IgD-negative memory B cell (primary cell): ENCODE data around the gene LRP2. TPM values are rescaled to one million over a fixed set of nuclear protein-coding genes. Genes with fewer than 3 reads are reported as not detected.
A peak's percentile ranks its signal among the peaks of the same experiment; 100 is the strongest.

Experiments
- H3K27ac Mint-ChIP-seq, 3 donors: one replicate each; pipeline ENCODE4 v1.8.0; 2020 to 2022; ENCODE audit warnings: mild to moderate bottlenecking in 3 of 3, mixed read lengths in 3 of 3, moderate library complexity in 1 of 3
- H3K27me3 Mint-ChIP-seq: one replicate; pipeline ENCODE4 v1.8.0; 2021; ENCODE audit warnings: mixed read lengths
- H3K36me3 Mint-ChIP-seq: one replicate; pipeline ENCODE4 v1.8.0; 2020; ENCODE audit warnings: mild to moderate bottlenecking, mixed read lengths
- H3K4me1 Mint-ChIP-seq, 3 donors: one replicate each; pipeline ENCODE4 v1.8.0; 2020 to 2022; ENCODE audit warnings: mixed read lengths in 3 of 3, mild to moderate bottlenecking in 1 of 3
- H3K4me3 Mint-ChIP-seq, 4 donors: one replicate each; pipeline ENCODE4 v1.8.0; 2020 to 2022; ENCODE audit warnings: mild to moderate bottlenecking in 4 of 4, mixed read lengths in 4 of 4, moderate library complexity in 3 of 4
- H3K9me3 Mint-ChIP-seq, 3 donors: one replicate each; pipeline ENCODE4 v1.8.0; 2020 to 2021; ENCODE audit warnings: mixed read lengths in 3 of 3, mild to moderate bottlenecking in 1 of 3
- polyA plus RNA-seq: library from polyadenylated mRNA; unstranded; fragments of 300-500 nt; fragmentation: Illumina TruSeq; gene quantifications from one replicate; pipeline ENCODE4 v1.2.3, GENCODE V29; 2021

Gene LRP2
- polyA plus RNA-seq, 1 donor from 2014 or later = not detected

DNA sequence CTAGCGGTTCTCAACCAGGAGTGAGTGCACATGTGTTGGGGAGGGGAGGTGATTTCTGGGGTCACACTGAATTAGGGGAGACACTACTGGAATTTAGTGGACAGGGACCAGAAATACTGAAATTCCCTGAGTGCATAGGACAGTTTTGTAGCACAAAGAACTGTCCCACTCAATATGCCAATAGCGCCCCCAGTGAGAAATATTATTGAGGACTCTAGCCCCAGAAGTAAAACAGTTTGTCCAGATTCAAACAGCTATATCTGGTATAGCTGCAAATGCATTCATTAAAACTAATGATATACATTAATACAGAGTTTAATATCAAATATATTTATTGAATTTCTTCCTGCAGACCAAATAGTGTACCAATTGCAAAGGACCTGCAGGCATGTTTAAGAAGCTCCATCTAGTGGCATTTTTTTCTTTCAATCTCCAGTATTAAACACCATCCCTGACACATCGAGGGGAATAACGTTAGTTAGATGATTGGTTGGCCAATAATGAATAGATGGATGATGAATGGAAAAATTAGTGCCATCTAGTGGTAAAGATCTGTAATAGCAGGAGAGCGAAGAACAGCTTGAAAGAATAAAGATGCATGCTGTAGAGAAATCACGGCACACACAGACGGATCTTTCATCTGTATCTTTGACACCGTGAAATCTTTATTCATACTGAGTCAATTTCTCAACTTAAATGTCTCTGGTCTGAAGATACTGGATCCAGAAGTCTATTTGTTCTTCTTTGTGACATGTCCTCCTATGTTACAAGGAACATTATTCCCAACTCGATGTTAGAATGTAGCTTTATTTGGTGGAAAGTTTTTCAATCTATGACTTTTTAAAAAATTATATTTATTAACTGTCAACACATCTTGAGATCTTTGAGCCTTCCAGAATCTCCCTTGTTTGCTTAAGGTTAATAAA is 230.5 kb downstream of the LRP2 start:
- Mint-ChIP-seq H3K36me3 (no peaks in the 10 kb centered on the region), H3K27me3 (no peaks in the 10 kb centered on the region), H3K9me3 (no peaks in the 10 kb centered on the region), H3K4me1 (peaks cover 0 to 2% (median 0%) of the 10 kb centered on the region in 3 donors), H3K4me3 (no peak overlapping the region), H3K27ac (no peak overlapping the region)

DNA sequence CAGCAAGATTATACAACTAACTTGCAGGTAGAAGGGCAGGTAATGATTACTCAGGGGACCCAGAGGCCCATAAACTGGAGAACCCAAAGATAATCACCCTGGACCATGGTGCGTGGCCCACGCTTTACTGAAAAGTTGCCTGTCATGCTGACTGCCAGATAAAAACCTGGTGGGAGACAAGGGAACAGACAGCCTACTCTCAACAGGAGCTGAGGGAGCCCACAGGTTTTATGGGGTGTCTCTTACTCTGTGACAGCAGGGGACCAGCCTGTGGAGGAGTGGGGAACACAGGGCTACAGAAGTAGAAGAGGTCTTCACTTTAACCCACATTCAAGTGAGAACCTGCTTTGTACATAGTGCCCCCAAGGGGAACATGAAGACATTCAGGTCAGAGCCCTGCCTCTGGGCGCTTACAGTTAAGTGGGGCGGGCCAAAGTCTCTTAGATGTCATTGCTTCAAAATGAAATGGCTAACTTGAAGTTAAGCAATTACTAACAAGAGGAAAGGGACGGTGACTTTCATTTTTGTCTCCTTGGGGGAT is 232.6 kb downstream of the LRP2 start:
- H3K4me3 Mint-ChIP-seq = no peak overlapping the region
- no peaks in the 10 kb centered on the region for H3K9me3 Mint-ChIP-seq
- H3K4me1 Mint-ChIP-seq = peaks cover 0 to 2% (median 0%) of the 10 kb centered on the region in 3 donors
- no peaks in the 10 kb centered on the region for H3K36me3 Mint-ChIP-seq
- no peaks in the 10 kb centered on the region for H3K27me3 Mint-ChIP-seq
- H3K27ac Mint-ChIP-seq = no peak overlapping the region

DNA sequence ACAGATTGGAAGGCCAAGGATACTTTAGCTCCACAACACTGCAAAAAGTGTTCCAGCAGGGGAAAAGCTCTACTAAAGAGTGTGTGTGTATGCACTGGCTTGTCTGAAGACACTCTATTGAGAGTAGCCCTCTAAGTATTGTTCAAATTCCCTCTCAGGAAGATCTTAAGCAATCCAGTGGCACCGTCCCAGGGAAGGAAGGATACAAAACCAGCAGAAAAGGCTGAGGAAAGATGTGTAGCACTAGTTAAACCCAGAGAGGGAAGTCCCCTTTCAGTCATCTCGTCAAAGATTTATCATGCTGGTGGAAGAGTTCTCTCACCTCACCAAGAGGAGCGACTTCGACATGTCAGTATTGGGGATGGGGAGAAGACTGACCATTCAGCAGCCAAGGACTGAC is 242.5 kb downstream of the LRP2 start:
- Mint-ChIP-seq H3K4me1 (no peaks in the 10 kb centered on the region), H3K27ac (no peak overlapping the region), H3K27me3 (peaks cover 13% of the 10 kb centered on the region), H3K9me3 (peaks cover 0 to 3% (median 0%) of the 10 kb centered on the region in 3 donors), H3K4me3 (no peak overlapping the region), H3K36me3 (no peaks in the 10 kb centered on the region)

DNA sequence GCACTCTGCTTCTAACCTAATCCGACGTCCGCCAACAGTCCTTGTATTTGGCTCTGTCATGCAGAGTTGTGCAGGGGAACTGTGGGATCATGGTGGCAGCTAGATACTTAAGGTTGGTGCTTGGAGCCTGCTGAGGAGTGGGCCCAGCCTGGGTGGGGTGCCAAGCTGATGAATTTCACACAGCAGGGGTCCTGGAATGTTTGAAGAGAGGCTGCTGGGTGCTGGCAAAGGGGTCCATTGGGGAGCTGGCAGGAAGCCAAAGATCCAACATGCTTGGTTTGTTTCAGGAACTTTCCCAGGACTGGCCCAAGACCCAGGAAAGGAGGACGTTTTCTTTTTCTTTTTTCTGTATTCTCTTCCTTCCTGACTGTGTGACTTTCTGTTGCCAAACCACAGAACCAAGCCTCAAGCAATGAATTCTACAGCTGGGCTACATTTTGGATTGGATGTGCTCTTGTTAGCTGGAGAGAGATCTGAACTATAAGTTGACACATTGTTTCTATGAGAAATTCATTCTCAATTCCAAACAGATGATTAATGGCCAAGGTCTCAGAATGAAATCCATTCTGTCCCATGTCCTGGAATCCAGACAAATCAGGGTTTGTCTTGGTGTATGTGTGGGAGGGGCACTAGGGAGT is 243.1 kb downstream of the LRP2 start:
- Mint-ChIP-seq H3K4me1 (no peaks in the 10 kb centered on the region), H3K27me3 (peaks cover 10% of the 10 kb centered on the region), H3K27ac (no peak overlapping the region), H3K9me3 (peaks cover 0 to 3% (median 0%) of the 10 kb centered on the region in 3 donors), H3K36me3 (no peaks in the 10 kb centered on the region), H3K4me3 (no peak overlapping the region)

DNA sequence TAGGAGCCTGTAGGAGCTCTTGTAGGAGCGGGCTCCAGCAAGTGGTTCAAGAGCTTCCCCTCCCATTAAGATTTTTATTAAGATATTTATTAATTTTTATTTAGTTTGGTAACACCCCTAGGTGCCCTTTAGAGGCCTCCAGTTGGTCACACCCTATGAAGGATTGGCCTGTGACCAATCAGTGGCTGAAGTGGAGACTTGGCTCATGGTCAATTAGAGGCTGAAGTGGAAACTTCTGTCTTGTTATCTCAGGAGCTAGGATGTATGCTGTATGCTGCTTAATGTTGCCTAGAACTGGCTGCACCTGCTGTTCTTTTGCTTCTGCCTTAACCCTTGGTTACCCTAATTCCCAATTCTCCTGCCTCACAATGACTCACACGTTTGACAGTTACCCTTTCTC is 244.3 kb downstream of the LRP2 start:
- Mint-ChIP-seq H3K4me1 (no peaks in the 10 kb centered on the region), H3K36me3 (no peaks in the 10 kb centered on the region), H3K4me3 (no peak overlapping the region), H3K27me3 (peaks cover 9% of the 10 kb centered on the region), H3K27ac (no peak overlapping the region), H3K9me3 (peaks cover 0 to 3% (median 0%) of the 10 kb centered on the region in 3 donors)

DNA sequence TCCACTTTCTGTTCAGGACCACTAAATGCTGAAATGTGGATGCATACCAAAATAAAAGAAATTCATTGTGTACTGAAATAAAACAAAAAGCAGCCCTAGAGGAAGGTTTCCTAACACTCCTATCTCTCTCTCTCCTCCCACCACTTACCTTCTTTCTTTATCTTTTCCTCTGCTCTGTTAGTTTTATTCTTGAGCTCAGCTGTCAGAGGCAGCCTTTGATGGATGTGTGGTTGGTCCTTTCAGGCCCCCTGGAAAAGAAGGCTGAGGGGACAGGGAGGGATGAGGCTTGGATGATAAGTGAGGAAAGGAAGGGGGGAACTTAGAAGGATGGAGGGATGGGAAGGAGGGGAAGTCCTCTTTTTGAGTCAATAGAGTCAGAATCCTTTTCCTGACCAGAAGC is 245.3 kb downstream of the LRP2 start:
- Mint-ChIP-seq H3K27me3 (peaks cover 5% of the 10 kb centered on the region), H3K4me1 (no peaks in the 10 kb centered on the region), H3K4me3 (no peak overlapping the region), H3K9me3 (peaks cover 0 to 3% (median 0%) of the 10 kb centered on the region in 3 donors), H3K27ac (no peak overlapping the region), H3K36me3 (no peaks in the 10 kb centered on the region)

DNA sequence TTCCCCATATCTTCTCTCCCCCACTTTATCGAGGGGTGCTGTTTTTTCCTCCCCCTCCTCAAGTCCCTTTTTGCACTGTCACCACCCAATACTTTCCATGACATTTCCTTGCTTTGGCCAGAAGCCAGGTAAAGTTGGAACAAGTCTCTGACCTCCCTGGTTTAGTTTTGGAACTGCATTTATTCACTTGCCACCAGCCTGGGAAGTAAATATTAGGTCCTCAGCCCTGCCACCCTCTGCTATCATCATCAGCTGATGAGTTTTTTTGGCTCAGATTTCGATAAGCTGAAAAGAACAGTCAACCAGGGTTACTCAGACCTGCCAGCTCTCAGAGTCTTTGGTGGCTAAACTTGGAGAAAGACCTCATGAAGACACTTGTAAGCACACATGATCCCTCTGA is 246.0 kb downstream of the LRP2 start:
- H3K36me3 Mint-ChIP-seq = no peaks in the 10 kb centered on the region
- no peaks in the 10 kb centered on the region for H3K4me1 Mint-ChIP-seq
- no peak overlapping the region for H3K4me3 Mint-ChIP-seq
- H3K9me3 Mint-ChIP-seq = no peaks in the 10 kb centered on the region
- H3K27ac Mint-ChIP-seq = no peak overlapping the region
- peaks cover 5% of the 10 kb centered on the region for H3K27me3 Mint-ChIP-seq

DNA sequence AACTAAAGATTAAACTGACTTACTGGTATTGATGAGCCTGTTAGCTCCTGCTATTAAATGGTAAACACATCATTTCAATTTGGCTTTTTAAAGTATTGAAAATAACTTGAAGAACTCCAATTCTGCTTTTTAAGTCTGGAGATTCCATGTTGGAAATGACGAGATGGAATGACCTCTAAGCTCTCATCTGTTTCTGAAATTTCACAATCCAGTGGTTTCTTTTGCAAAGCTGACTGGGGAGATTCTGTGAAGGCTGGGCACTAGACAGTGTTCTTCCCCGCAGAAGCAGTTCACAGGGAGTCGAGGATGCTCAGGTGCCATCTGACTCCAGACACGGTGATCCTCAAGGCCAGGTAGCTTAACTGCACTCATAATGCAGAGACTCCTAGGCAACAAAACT is 248.3 kb downstream of the LRP2 start:
- Mint-ChIP-seq H3K4me1 (peaks cover 0 to 5% (median 4%) of the 10 kb centered on the region in 3 donors), H3K27me3 (peaks cover 2% of the 10 kb centered on the region), H3K27ac (no peak overlapping the region), H3K9me3 (no peaks in the 10 kb centered on the region), H3K36me3 (no peaks in the 10 kb centered on the region), H3K4me3 (no peak overlapping the region)

DNA sequence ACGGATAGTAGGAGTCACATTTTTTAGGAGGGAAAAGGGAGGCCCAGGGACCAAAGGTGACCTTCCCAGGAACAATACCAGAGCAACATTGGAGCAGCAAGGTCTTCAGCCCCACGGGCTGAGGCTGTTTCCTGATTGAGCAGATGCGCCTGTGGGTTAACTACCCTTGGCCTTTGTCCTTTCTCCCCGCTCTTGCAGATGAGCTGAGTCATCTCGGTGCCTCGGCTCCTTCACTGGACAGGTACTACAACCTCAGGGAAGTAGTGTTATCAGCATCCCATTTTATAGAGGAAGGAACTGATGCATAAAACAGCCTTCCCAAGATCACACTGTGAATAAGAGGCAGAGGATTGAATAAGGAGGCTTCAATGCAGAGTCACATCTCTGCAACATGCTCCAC is 249.5 kb downstream of the LRP2 start:
- Mint-ChIP-seq H3K4me3 (no peak overlapping the region), H3K4me1 (peaks cover 3 to 9% (median 4%) of the 10 kb centered on the region in 3 donors), H3K36me3 (no peaks in the 10 kb centered on the region), H3K27me3 (peaks cover 2% of the 10 kb centered on the region), H3K9me3 (no peaks in the 10 kb centered on the region), H3K27ac (no peak overlapping the region)

DNA sequence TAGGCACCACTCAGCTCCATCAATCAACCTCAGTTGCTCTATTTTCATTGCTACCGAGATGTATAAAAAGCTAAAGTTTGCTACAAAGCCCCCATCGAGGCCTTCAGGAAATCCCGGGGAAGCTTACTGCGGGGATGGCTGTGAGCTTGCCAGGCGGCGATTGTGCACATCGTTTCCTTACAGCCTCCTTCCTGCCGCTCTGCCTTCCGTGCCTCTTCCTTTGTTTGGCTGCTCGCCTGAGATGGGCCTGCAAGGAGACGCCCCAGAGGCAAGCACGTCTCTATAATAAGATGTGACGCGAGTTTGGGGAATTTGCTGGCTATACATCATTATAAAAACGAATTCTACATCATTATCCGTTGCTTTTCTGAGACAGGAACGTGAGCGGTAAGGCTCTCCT is 251.4 kb downstream of the LRP2 start:
- Mint-ChIP-seq H3K27ac (peak overlapping the region in 1 of 3 donors; percentile 51), H3K4me3 (no peak overlapping the region), H3K4me1 (peaks cover 10 to 19% (median 12%) of the 10 kb centered on the region in 3 donors), H3K9me3 (no peaks in the 10 kb centered on the region), H3K27me3 (peaks cover 2% of the 10 kb centered on the region), H3K36me3 (no peaks in the 10 kb centered on the region)

DNA sequence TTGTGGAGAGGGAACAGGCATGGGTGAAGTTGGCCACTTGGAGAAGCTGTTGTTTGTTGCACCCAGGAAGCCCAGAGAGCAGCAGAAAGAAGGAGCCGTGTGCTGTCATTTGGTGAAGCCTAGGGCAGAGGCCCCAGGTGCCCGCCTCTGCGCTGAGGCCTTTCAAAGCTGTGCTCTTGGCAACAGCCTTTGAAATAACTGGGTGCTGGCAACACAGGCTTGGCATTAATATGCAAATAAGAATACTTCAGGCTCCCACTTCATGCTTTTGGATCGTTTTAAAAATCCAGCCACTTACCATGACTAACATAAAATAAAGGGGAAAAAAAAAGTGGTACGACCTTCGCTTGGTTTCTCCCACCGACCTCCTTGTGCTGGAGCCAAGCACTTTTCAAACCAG is 251.9 kb downstream of the LRP2 start:
- Mint-ChIP-seq H3K27me3 (peaks cover 2% of the 10 kb centered on the region), H3K36me3 (no peaks in the 10 kb centered on the region), H3K4me1 (peaks cover 10 to 19% (median 14%) of the 10 kb centered on the region in 3 donors), H3K4me3 (no peak overlapping the region), H3K27ac (peak overlapping the region in 1 of 3 donors; percentile 51), H3K9me3 (no peaks in the 10 kb centered on the region)

DNA sequence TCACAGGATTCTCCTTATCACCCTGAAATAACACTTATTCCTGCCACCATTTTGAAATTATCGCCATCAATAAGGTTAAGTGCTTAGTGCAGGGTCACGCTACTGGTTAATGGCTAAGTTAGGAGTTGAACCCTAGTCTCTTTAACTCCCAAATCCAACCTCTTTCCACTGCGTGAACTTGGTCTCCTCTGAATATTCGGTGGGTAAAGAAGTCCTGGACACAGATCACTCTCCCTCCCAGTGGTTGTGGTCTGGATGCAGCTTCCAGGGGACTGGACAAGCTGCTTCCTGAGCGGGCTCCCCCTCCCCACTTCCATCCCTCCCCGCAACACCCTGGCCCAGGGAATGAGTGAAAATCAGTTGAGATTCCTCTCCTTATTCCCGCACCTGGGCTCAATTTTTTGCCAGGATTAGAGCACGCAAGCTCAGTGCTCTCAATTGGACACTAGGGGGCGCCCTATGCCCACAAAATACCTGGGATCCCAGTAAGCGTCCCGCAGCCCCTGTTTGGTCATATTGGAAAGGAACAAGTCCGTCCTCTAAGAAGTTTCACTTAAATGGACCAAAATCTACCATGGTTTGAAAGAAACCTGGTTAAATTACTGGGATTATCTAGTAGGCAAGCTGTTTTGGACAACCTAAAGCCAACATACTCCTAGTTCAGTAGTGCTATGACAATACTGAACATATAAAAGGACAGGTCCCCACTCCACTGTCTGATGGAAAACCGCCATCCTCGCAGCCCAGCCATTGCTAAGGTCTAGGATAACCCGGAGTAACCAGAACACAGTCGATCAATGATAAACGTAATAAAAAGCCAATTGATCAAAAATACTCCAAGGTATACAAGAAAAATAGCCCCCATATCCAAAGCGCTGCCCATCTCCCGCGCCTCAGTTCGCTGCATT is 252.6 kb downstream of the LRP2 start:
- peaks cover 10 to 21% (median 14%) of the 10 kb centered on the region in 3 donors for H3K4me1 Mint-ChIP-seq
- no peaks in the 10 kb centered on the region for H3K36me3 Mint-ChIP-seq
- peak overlapping the region in 1 of 4 donors; percentile 33 for H3K4me3 Mint-ChIP-seq
- H3K27me3 Mint-ChIP-seq = peaks cover 2% of the 10 kb centered on the region
- H3K9me3 Mint-ChIP-seq = no peaks in the 10 kb centered on the region
- no peak overlapping the region for H3K27ac Mint-ChIP-seq

DNA sequence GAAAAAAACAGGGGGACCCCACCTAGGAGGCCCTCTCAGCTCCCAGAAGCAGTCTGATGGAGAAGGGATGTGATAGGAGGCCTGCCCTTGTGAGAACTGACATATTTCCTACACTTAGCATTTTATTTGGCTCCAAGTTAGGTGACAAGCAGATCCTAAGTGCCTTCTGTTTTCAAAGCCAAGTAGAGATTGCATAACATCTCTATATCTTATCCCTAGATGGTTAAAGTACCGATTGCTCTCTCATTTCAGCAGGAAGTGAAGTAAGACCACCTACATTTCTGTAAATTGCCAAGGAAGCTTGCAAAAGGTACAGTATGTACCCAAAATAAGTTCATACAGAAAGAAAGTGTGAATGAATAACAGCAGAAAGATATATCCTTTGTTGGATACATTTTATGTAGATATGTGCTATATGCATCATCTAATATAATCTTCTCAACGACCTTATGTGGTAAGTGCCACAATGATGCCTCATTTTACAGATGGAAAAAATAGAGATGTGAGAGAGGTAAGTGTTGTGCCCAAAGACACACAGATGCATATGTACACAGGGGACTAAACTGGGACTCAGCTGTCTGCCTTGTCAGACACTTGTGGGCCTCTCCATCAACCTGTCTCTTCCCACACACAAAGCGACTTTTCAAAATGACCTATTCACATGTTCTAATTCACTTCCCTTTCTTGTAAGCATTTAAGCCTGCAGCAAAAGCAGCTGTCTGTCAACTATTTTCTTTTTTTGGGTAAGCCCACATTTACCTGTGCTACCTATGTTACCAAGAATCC is 254.0 kb downstream of the LRP2 start:
- no peaks in the 10 kb centered on the region for H3K36me3 Mint-ChIP-seq

DNA sequence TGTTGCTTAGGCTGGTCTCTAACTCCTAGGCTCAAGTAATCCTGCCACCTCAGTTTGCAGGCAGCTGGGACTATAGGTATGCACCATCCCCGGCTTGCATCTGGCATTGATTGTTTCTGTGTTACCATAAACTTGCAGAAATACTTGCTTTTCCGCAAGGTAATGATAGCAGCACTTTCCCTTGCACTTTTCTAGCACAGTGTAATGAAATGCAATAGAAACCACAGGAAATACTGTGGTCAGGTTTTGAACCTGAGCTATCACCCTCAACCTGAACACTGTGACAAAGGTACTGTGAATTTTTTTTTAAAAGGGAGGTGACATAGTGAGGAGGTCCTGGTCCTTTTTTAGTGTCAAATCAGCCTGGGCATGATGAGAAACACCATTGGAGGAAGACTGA is 254.7 kb downstream of the LRP2 start:
- Mint-ChIP-seq H3K36me3 (no peaks in the 10 kb centered on the region), H3K27ac (no peak overlapping the region), H3K4me1 (peaks cover 10 to 21% (median 14%) of the 10 kb centered on the region in 3 donors), H3K4me3 (no peak overlapping the region), H3K27me3 (peaks cover 2% of the 10 kb centered on the region), H3K9me3 (no peaks in the 10 kb centered on the region)

More for the DNA sequence above, 254.0 kb downstream of the LRP2 start:
- Mint-ChIP-seq H3K27me3 (peaks cover 2% of the 10 kb centered on the region), H3K9me3 (no peaks in the 10 kb centered on the region), H3K4me1 (peaks cover 10 to 21% (median 14%) of the 10 kb centered on the region in 3 donors), H3K27ac (no peak overlapping the region), H3K4me3 (no peak overlapping the region)
